SK-N-SH (cell line): Measurements from ENCODE around the gene GUCY1A2.

Experiments
- CHD2 ChIP-seq: fragments of 150-350 bp; IDR thresholded peaks from 2 replicates; pipeline ENCODE4 v1.6.1; 2018; ENCODE audit warnings: low read length; ENCODE audit not compliant: partially characterized antibody
- EZH2phosphoT487 ChIP-seq: fragments of 200-600 bp; sonication (generic); IDR thresholded peaks from 2 replicates; pipeline ENCODE4 v1.6.1; 2017; ENCODE audit warnings: low read depth, mixed run types, mild to moderate bottlenecking, antibody characterized with exemption, moderate library complexity, borderline replicate concordance
- MXI1 ChIP-seq: IDR thresholded peaks from 2 replicates; pipeline ENCODE4 v1.6.1; 2012; ENCODE audit warnings: mild to moderate bottlenecking, low read depth, low read length, improper control_type of control experiment
- RCOR1 ChIP-seq: fragments of 150-350 bp; IDR thresholded peaks from 2 replicates; pipeline ENCODE4 v1.6.1; 2017; ENCODE audit warnings: antibody characterized with exemption, low read length
- RFX5 ChIP-seq: IDR thresholded peaks from 2 replicates; pipeline ENCODE4 v1.6.1; 2012; ENCODE audit warnings: mild to moderate bottlenecking, improper control_type of control experiment, low read length
- SIN3A ChIP-seq: IDR thresholded peaks from 2 replicates; pipeline ENCODE4 v1.6.1; 2012; ENCODE audit warnings: low read depth, mild to moderate bottlenecking, low read length, moderate library complexity, borderline replicate concordance
- TAF1 ChIP-seq: IDR thresholded peaks from 2 replicates; pipeline ENCODE4 v1.6.1; 2012; ENCODE audit warnings: low read depth, mild to moderate bottlenecking, low read length, moderate library complexity, borderline replicate concordance
- TEAD4 ChIP-seq: IDR thresholded peaks from 2 replicates; pipeline ENCODE4 v1.4.0; 2012; ENCODE audit warnings: mild to moderate bottlenecking, borderline replicate concordance; ENCODE audit not compliant: insufficient read depth
- YY1 ChIP-seq: IDR thresholded peaks from 2 replicates; pipeline ENCODE4 v1.4.0; 2012; ENCODE audit warnings: low read depth, mild to moderate bottlenecking
- TF ChIP-seq, protein P1 (sequence below): IDR thresholded peaks from 2 replicates; pipeline ENCODE4 v1.4.0; 2012; ENCODE audit warnings: low read depth
- TF ChIP-seq, protein P2 (sequence below): fragments of 200-600 bp; sonication (generic); IDR thresholded peaks from 2 replicates; pipeline ENCODE4 v1.6.1; 2017; ENCODE audit warnings: antibody characterized with exemption, mild to moderate bottlenecking, moderate library complexity

DNA sequence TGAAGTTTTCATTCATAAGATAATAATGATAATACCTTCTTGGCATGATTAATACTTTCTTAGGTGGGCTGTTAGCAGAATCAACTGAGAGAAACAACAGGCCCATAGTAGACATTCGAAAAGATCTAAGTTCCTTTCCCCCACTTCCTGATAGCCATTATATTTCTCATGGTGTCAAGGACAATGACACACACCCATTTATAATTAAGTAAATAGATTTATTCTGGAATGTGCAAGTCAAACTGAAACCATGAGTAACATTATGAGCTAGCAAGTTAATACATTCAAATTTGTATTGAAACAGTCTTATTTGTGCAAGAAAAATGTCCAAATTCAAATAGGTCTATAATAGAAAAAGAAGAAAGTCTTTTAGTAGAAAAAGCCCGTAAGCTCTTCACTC is 301.1 kb downstream of the GUCY1A2 start:
- TF ChIP-seq TAF1 (no peak), EZH2phosphoT487 (no peak), TEAD4 (no peak), RCOR1 (no peak), RFX5 (no peak), YY1 (no peak), MXI1 (no peak), SIN3A (no peak), CHD2 (no peak)
- TF ChIP-seq, protein P1, sequence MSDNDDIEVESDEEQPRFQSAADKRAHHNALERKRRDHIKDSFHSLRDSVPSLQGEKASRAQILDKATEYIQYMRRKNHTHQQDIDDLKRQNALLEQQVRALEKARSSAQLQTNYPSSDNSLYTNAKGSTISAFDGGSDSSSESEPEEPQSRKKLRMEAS, result no peak
- TF ChIP-seq, protein P2, sequence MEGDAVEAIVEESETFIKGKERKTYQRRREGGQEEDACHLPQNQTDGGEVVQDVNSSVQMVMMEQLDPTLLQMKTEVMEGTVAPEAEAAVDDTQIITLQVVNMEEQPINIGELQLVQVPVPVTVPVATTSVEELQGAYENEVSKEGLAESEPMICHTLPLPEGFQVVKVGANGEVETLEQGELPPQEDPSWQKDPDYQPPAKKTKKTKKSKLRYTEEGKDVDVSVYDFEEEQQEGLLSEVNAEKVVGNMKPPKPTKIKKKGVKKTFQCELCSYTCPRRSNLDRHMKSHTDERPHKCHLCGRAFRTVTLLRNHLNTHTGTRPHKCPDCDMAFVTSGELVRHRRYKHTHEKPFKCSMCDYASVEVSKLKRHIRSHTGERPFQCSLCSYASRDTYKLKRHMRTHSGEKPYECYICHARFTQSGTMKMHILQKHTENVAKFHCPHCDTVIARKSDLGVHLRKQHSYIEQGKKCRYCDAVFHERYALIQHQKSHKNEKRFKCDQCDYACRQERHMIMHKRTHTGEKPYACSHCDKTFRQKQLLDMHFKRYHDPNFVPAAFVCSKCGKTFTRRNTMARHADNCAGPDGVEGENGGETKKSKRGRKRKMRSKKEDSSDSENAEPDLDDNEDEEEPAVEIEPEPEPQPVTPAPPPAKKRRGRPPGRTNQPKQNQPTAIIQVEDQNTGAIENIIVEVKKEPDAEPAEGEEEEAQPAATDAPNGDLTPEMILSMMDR, result no peak
